Mesodermal cell (in vitro differentiated cells): ENCODE results near the gene HTR1A.

Experiments used
- H3K27ac ChIP-seq: 2 replicates; pipeline ENCODE4 v1.7.0; 2013; ENCODE audit warnings: mild to moderate bottlenecking, low read depth, low read length, moderate library complexity; ENCODE audit not compliant: severe bottlenecking
- H3K36me3 ChIP-seq: 2 replicates; pipeline ENCODE4 v1.7.1; 2013; ENCODE audit warnings: mild to moderate bottlenecking, low read length, moderate library complexity; ENCODE audit not compliant: control insufficient read depth, insufficient read depth
- H3K4me1 ChIP-seq: one replicate; pipeline ENCODE4 v1.7.1; 2013; ENCODE audit warnings: mild to moderate bottlenecking, low read length; ENCODE audit not compliant: insufficient read depth, control insufficient read depth, poor library complexity, severe bottlenecking
- H3K4me3 ChIP-seq: 2 replicates; pipeline ENCODE4 v1.7.0; 2013; ENCODE audit warnings: low read length, control low read depth, mild to moderate bottlenecking; ENCODE audit not compliant: insufficient read depth, poor library complexity, severe bottlenecking; ENCODE audit errors: extremely low read depth
- H3K9me3 ChIP-seq: 2 replicates; pipeline ENCODE4 v1.7.1; 2013; ENCODE audit warnings: mild to moderate bottlenecking, low read length, moderate library complexity; ENCODE audit not compliant: control insufficient read depth
- WGBS, 2 experiments: methylation state at CpG; one replicate each; pipeline ENCODE4 v1.1.5; 2013; ENCODE audit warnings: missing lambda C conversion rate in 2 of 2; ENCODE audit not compliant: insufficient coverage in 2 of 2; 5-methylcytosine and 5-hydroxymethylcytosine counted together

Gene HTR1A

DNA sequence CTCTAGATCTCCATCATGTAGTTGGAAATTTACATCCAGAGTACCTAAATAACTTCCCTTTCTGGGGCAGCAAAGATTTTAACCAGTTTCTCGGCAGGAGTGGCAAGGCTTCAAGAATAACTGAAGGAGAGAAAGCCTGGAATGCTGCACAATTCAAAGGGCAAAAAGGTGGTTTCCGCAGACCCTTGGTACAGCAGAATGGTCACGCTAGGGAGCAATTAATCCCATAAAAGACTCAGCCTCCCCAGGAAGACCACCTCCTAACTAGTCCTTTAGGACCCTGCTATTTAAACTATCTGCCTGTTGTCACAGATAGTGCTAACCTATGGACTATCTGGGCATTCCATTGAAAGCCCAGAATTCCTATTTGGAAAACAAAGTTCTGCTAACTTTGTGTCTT lies 3.6 kb downstream of the HTR1A start:
- WGBS, 2 experiments, result 0 to 13% methylated on average over 2 to 3 of the region's 3 CpGs
- H3K4me3 ChIP-seq, result peak overlapping the region; percentile 33

DNA sequence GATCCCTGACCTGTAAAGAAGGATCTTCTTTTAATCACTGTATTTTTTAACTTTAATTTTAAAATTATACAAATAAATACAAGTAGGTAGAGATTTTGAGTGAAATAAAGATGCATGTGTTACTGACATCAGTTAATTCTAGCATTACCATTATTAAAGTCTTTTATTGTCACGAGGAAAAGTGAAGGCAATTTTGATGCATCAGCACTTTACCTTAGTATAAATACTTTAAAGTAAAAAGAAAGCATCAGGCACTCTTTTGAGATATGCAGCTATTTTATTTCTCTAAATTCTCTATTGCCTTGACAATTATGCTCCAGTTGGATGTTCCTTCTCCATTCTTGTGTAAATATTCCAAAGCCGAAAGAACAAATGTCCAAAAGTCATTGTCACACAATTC lies 4.6 kb downstream of the HTR1A start:
- Histone ChIP-seq H3K9me3 (no peaks in the 10 kb centered on the region), H3K27ac (no peak overlapping the region), H3K4me3 (no peak overlapping the region), H3K36me3 (no peaks in the 10 kb centered on the region), H3K4me1 (peaks cover 2% of the 10 kb centered on the region)
- 100% methylated on average over 1 of the region's 2 CpGs; no CpG with 5 or more reads in 1 of the 2 experiments for WGBS, 2 experiments

More for the DNA sequence above, 3.6 kb downstream of the HTR1A start:
- Histone ChIP-seq H3K36me3 (no peaks in the 10 kb centered on the region), H3K27ac (no peak overlapping the region), H3K9me3 (no peaks in the 10 kb centered on the region), H3K4me1 (peaks cover 2% of the 10 kb centered on the region)

GRCh38 chr5:63953217-63953616 lies 9.0 kb downstream of the HTR1A start:
- no peaks in the 10 kb centered on the region for H3K4me1 ChIP-seq
- no peak overlapping the region for H3K4me3 ChIP-seq
- no peaks in the 10 kb centered on the region for H3K9me3 ChIP-seq
- 82 to 96% methylated on average over 3 of the region's 3 CpGs for WGBS, 2 experiments
- H3K27ac ChIP-seq, result no peak overlapping the region
- no peaks in the 10 kb centered on the region for H3K36me3 ChIP-seq

GRCh38 chr5:63935103-63935502 lies 27.1 kb downstream of the HTR1A start:
- H3K27ac ChIP-seq, result no peak overlapping the region
- peaks cover 5% of the 10 kb centered on the region for H3K4me1 ChIP-seq
- H3K4me3 ChIP-seq, result no peak overlapping the region
- H3K9me3 ChIP-seq, result no peaks in the 10 kb centered on the region
- WGBS, 2 experiments, result 83% methylated on average over 1 of the region's 1 CpG; no CpG with 5 or more reads in 1 of the 2 experiments
- no peaks in the 10 kb centered on the region for H3K36me3 ChIP-seq

- Histone ChIP-seq H3K9me3 (no peaks in the 10 kb centered on the region), H3K4me1 (peaks cover 9% of the 10 kb centered on the region), H3K36me3 (no peaks in the 10 kb centered on the region), H3K4me3 (no peak overlapping the region), H3K27ac (no peak overlapping the region)
- WGBS, 2 experiments, result 90% methylated on average over 1 of the region's 1 CpG; no CpG with 5 or more reads in 1 of the 2 experiments
Measured at GRCh38 chr5:63931836-63932235, 30.4 kb downstream of the HTR1A start.

DNA sequence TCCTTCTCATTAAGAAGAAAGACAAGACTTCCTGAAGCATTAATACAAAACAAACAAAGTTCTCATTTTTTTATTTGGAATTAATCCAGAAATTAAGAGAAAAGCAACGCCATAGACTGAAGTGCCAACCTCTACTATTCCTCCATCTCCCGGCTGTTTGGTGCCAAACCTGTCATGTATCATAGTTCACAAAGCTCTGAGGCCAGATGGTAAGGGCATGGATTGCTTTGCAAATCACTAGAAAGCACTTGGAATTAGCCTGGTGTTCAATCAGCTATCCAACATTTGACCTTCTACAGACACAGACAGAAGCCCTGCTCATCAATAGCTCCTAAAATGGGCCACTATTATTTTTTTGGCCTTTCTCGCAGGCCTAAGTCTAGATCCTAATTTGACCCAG lies 33.8 kb downstream of the HTR1A start:
- H3K27ac ChIP-seq, result no peak overlapping the region
- WGBS, 2 experiments, result 89% methylated on average over 3 of the region's 3 CpGs; no CpG with 5 or more reads in 1 of the 2 experiments
- H3K36me3 ChIP-seq, result no peaks in the 10 kb centered on the region
- H3K4me3 ChIP-seq, result no peak overlapping the region
- H3K9me3 ChIP-seq, result no peaks in the 10 kb centered on the region
- peaks cover 9% of the 10 kb centered on the region for H3K4me1 ChIP-seq

- Histone ChIP-seq H3K9me3 (no peaks in the 10 kb centered on the region), H3K4me3 (no peak overlapping the region), H3K27ac (no peak overlapping the region), H3K36me3 (no peaks in the 10 kb centered on the region), H3K4me1 (no peaks in the 10 kb centered on the region)
- no CpG with 5 or more reads among the region's 3 CpGs for WGBS, 2 experiments
Measured at GRCh38 chr5:63923914-63924313, 38.3 kb downstream of the HTR1A start.

- Histone ChIP-seq H3K27ac (no peak overlapping the region), H3K9me3 (no peaks in the 10 kb centered on the region), H3K4me1 (no peaks in the 10 kb centered on the region), H3K36me3 (no peaks in the 10 kb centered on the region), H3K4me3 (no peak overlapping the region)
- 90 to 100% methylated on average over 1 to 2 of the region's 7 CpGs for WGBS, 2 experiments
Measured at GRCh38 chr5:63919763-63920478, 42.3 kb downstream of the HTR1A start.

GRCh38 chr5:63916786-63917185 lies 45.5 kb downstream of the HTR1A start:
- H3K36me3 ChIP-seq, result no peaks in the 10 kb centered on the region
- no peak overlapping the region for H3K27ac ChIP-seq
- H3K4me1 ChIP-seq, result no peaks in the 10 kb centered on the region
- no peak overlapping the region for H3K4me3 ChIP-seq
- H3K9me3 ChIP-seq, result no peaks in the 10 kb centered on the region

GRCh38 chr5:63911871-63912270 lies 50.4 kb downstream of the HTR1A start:
- Histone ChIP-seq H3K4me1 (no peaks in the 10 kb centered on the region), H3K36me3 (no peaks in the 10 kb centered on the region), H3K4me3 (no peak overlapping the region), H3K27ac (no peak overlapping the region), H3K9me3 (no peaks in the 10 kb centered on the region)
- 71 to 100% methylated on average over 1 of the region's 1 CpG for WGBS, 2 experiments
